DOHH2 (cell line): ENCODE results near the gene FASN.

Experiments used
- H3F3A ChIP-seq: fragments of 200-600 bp; sonication (generic), shearing (Covaris generic); 2 replicates; pipeline ENCODE4 v1.6.0; 2016; ENCODE audit warnings: antibody characterized with exemption, mild to moderate bottlenecking; ENCODE audit not compliant: control insufficient read depth, insufficient read depth
- H3K27ac ChIP-seq: fragments of 200-600 bp; sonication (generic); 2 replicates; pipeline ENCODE4 v1.5.1; 2014; ENCODE audit warnings: low read depth, mild to moderate bottlenecking, low read length, moderate library complexity
- H3K27me3 ChIP-seq: fragments of 200-600 bp; sonication (generic); 2 replicates; pipeline ENCODE4 v1.6.1; 2014; ENCODE audit warnings: mild to moderate bottlenecking, low read length, mixed read lengths; ENCODE audit not compliant: control insufficient read depth
- H3K36me3 ChIP-seq: fragments of 200-600 bp; sonication (generic); 2 replicates; pipeline ENCODE4 v1.6.1; 2014; ENCODE audit warnings: mild to moderate bottlenecking, low read length, moderate library complexity, mixed read lengths; ENCODE audit not compliant: control insufficient read depth
- H3K4me1 ChIP-seq: fragments of 200-600 bp; sonication (generic); 2 replicates; pipeline ENCODE4 v1.6.1; 2014; ENCODE audit warnings: mild to moderate bottlenecking, low read length, mixed read lengths; ENCODE audit not compliant: control insufficient read depth
- H3K4me2 ChIP-seq: fragments of 200-600 bp; sonication (generic); 2 replicates; pipeline ENCODE4 v1.6.0; 2014; ENCODE audit warnings: mild to moderate bottlenecking, low read length, moderate library complexity
- H3K4me3 ChIP-seq: fragments of 200-600 bp; sonication (generic); 2 replicates; pipeline ENCODE4 v1.5.1; 2014; ENCODE audit warnings: mild to moderate bottlenecking, low read length, mixed read lengths
- H3K79me2 ChIP-seq: fragments of 200-600 bp; sonication (generic); 2 replicates; pipeline ENCODE4 v1.6.1; 2014; ENCODE audit warnings: mild to moderate bottlenecking, low read length, mixed read lengths; ENCODE audit not compliant: control insufficient read depth
- H3K9me2 ChIP-seq: fragments of 200-600 bp; sonication (generic); replicated peaks from 2 replicates; pipeline ENCODE4 v1.6.1; 2014; ENCODE audit warnings: mild to moderate bottlenecking, low read length, mixed read lengths; ENCODE audit not compliant: control insufficient read depth
- H3K9me3 ChIP-seq: fragments of 200-600 bp; sonication (generic); 2 replicates; pipeline ENCODE4 v1.6.1; 2014; ENCODE audit warnings: antibody characterized with exemption, low read length, mixed read lengths; ENCODE audit not compliant: control insufficient read depth, insufficient read depth
- H4K20me1 ChIP-seq: fragments of 200-600 bp; sonication (generic); 2 replicates; pipeline ENCODE4 v1.6.0; 2014; ENCODE audit warnings: low read depth, mild to moderate bottlenecking, antibody characterized with exemption, low read length, moderate library complexity; ENCODE audit not compliant: control insufficient read depth, insufficient read depth
- CTCF ChIP-seq: fragments of 200-600 bp; sonication (generic); IDR thresholded peaks from one replicate; pipeline ENCODE4 v1.5.1; 2014; ENCODE audit warnings: antibody characterized with exemption, mild to moderate bottlenecking, low read depth, low read length; ENCODE audit not compliant: poor library complexity, severe bottlenecking
- EZH2phosphoT487 ChIP-seq: fragments of 200-600 bp; sonication (generic); IDR thresholded peaks from 2 replicates; pipeline ENCODE4 v1.6.1; 2017; ENCODE audit warnings: borderline replicate concordance, mild to moderate bottlenecking, antibody characterized with exemption, low read length, moderate library complexity, mixed read lengths

The FASN gene

GRCh38 chr17:82096709-82097183 lies 1.3 kb downstream of the FASN start:
- Histone ChIP-seq H3F3A (peaks cover 6% of the 10 kb centered on the region; the same call in 1 of the 2 replicates), H3K4me1 (peaks cover 42% of the 10 kb centered on the region), H3K79me2 (peaks cover 67% of the 10 kb centered on the region), H3K27ac (peak overlapping the region; percentile 76), H3K9me2 (no peaks in the 10 kb centered on the region), H3K4me3 (peak overlapping the region; percentile 98), H3K9me3 (no peaks in the 10 kb centered on the region), H3K27me3 (no peaks in the 10 kb centered on the region), H4K20me1 (peaks cover 20% of the 10 kb centered on the region), H3K36me3 (peaks cover 81% of the 10 kb centered on the region), H3K4me2 (peak overlapping the region; percentile 99)
- TF ChIP-seq CTCF (no peak), EZH2phosphoT487 (no peak)

GRCh38 chr17:82095777-82096708 lies 2.0 kb downstream of the FASN start:
- no peaks in the 10 kb centered on the region for H3K9me2 ChIP-seq
- H3F3A ChIP-seq, result peaks cover 6% of the 10 kb centered on the region; the same call in 1 of the 2 replicates
- H3K36me3 ChIP-seq, result peaks cover 85% of the 10 kb centered on the region
- peak overlapping the region; percentile 98 for H3K4me3 ChIP-seq
- TF ChIP-seq EZH2phosphoT487 (no peak), CTCF (no peak)
- no peaks in the 10 kb centered on the region for H3K27me3 ChIP-seq
- peak overlapping the region; percentile 99 for H3K4me2 ChIP-seq
- no peaks in the 10 kb centered on the region for H3K9me3 ChIP-seq
- H3K79me2 ChIP-seq, result peaks cover 66% of the 10 kb centered on the region
- H4K20me1 ChIP-seq, result peaks cover 20% of the 10 kb centered on the region
- H3K27ac ChIP-seq, result peak overlapping the region; percentile 76; the same call in 1 of the 2 replicates
- peaks cover 35% of the 10 kb centered on the region for H3K4me1 ChIP-seq

GRCh38 chr17:82094931-82095776 lies 2.9 kb downstream of the FASN start:
- Histone ChIP-seq H3K79me2 (peaks cover 62% of the 10 kb centered on the region), H4K20me1 (peaks cover 20% of the 10 kb centered on the region), H3K4me3 (no peak overlapping the region), H3K9me3 (no peaks in the 10 kb centered on the region), H3K27me3 (no peaks in the 10 kb centered on the region), H3K4me1 (peaks cover 26% of the 10 kb centered on the region), H3K4me2 (peak overlapping the region; percentile 99; the same call in 1 of the 2 replicates), H3F3A (peaks cover 1% of the 10 kb centered on the region; the same call in 1 of the 2 replicates), H3K27ac (no peak overlapping the region), H3K36me3 (peaks cover 85% of the 10 kb centered on the region), H3K9me2 (no peaks in the 10 kb centered on the region)
- TF ChIP-seq CTCF (no peak), EZH2phosphoT487 (no peak)
